HG03378 (cell line): Measurements from ENCODE around the gene DAB1.
A peak's percentile ranks its signal among the peaks of the same experiment; 100 is the strongest.

Source experiments
- ATAC-seq: cut with Tn5 transposase; IDR thresholded peaks from one replicate; pipeline ENCODE4 v1.9.1; 2021; ENCODE audit warnings: mild to moderate bottlenecking, moderate library complexity; ENCODE audit not compliant: unreplicated experiment

DAB1 gene

DNA sequence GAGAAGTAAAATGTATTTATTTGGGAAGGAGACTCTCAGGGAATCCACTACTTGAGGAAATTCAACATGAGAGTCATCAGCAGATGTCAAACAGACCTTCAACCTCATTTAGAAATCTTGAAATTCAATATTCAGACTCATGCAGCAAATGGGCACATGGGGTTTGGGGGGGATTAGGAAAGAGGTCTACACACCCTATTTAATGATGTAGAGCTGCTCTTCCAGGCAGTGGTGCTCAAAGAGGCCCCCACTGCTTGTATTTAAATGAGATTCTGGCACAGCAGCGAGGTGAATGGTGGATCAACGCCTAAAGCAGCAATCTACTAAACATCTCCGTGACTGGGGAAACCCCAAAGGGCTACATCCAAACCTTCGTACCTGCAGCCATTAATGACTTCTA lies 244.9 kb downstream of the DAB1 start:
- ATAC-seq = no peak

DNA sequence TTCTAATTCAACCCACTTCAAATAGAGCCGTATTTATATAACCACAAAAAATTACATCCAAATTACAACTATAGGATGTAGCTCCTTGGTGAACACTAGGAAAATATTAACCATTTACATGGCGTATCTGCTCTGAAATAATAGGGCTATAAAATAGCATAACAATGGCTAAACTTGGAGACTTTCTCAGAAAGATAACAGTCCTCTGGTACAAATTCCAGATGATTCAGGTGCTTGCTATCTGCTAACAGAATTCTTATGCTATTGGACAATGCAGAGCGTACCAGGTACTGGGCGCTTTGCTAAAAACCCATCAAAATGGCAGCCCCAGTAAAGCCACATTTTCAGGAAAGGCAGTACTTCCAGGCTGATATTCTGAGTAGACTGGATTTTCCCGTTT lies 248.4 kb downstream of the DAB1 start:
- ATAC-seq = no peak

DNA sequence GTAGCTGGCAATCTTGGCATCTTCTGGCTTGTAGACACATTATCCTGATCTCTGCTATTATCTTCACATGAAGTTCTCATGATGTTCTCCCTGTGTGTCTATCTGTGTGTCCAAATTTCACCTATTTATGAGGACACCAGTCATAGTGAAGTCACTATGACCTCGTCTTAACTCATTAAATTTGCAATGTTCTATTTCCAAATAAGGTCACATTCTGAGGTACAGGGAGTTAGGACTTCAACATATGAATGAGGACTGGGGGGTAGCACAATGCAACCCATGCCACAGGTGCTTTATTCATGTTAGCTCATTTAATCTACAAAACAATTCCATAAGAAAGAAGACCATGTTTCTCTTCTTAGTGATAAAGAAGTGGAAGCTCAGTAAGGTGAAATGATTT lies 251.8 kb downstream of the DAB1 start:
- no peak for ATAC-seq

DNA sequence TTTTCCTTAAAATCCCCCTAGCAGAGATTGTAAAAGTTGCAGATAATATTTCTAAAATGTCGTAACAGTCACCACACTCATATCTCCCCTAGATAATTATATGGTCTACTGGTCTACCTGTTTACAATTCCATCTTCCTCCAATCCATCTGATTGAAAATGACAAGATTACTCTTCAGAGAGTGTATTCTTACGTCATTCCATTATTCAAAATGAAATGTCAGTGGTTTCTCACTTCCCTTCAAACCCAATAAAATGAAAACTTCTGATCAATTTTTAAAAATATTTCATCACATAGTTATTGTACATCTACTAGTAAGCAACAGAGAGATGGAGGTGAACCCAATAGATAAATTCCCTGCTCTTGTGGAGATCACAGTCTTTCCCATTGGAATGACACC lies 255.9 kb downstream of the DAB1 start:
- ATAC-seq = peak; percentile 83

DNA sequence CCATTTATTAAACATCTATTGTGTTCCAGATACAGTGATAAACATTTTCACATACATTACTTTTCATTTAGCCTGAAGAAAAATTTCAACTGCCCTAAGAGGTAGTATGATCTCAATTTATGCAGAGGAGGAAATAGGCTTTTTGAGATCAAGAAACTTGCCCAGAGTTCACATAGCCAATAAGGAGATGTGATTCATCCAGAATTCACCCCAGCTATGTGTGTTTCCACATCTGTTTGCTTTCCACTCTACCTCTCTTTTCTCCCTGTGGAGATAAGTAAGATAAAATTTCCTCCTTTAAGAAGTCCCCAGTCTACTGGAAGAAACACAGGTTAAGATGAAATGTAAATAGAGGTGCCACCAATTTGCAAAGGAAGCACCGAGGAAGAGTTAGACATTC lies 258.3 kb downstream of the DAB1 start:
- ATAC-seq = no peak

DNA sequence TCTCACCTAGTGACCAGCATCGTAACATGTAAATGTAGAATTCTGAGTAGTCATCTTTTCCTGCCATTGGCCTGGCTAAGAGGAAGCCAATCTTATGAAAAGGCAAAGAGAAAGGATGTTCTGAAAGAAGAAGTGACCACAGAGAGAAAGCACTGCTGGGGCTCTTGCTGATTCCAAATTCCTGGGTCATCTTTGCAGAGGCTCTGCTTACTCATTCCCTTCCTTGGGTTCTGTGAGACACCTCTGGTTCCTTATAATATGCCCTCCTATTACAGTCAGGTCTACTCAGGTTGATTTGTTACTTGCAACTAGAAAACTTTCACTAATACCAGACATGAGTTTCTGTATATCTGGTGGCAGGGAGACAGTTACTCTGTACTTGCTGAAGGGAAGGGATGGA lies 259.3 kb downstream of the DAB1 start:
- ATAC-seq = no peak

DNA sequence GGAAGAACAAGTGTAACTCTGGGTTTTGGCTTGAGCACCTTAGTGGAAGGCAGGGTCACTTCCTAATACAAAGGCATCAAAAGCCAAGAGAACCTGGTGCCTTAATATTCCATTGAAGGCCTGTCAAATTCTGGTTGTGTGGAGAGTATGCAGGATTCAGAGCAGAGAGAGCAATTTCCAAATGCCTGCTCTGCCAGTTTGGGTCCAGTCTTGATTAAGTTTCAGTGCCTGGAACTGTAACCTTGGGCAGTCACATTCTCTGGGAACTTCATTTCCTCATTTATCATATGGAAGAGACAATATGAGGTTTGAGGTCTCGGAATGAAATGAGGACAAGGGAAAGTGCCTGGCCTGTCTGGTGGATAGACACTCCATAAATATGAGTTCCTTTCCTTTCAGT lies 260.1 kb downstream of the DAB1 start:
- no peak for ATAC-seq

DNA sequence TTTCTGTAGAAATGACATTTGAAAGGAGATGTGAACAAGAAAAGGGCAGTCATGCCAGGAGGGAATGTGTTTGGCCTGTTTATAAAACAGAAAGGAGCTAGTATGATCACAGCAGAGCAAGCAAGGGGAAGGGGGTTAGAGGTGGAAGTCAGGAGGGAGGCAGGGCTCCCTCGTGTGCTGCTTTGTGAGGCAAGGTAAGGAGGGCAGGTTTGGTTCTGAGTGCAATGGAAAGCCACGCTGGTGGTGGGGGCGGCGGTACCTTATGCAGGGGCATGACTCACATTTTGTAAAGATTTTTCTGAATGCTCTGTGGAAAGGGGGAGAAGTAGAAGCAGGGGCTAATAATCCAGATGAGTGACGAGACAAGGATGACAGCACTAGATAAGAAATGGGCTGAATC lies 260.5 kb downstream of the DAB1 start:
- ATAC-seq = no peak

DNA sequence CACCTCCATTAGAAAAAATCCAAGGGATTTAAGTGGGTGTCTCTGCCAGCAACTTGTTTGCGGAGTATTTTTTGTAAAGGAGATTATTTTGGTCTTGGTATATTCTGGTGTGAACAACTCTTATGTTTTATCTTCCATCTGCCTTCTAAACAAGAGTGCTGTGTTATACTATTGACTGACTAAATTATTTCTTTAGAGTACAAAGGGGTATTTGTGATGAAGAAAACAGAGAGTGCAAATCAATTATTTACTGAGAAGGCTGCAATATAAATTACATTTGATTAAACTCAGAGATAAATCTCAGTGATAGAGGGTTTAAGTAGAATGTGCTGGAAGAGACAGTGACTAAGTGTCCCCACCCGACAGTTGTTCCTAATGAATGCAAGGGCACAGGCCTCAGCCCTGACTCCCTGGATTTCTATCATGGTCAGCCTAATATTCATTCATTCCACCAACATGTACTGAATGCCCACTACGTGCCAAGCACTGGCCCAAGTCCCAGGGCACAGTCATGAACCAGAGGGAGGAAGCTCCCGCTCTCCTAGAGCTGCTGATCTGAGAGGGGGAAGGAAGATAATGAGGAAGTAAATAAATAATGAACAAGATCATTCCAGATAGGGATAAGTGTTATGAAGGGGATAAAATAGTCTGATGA lies 261.1 kb downstream of the DAB1 start:
- no peak for ATAC-seq

DNA sequence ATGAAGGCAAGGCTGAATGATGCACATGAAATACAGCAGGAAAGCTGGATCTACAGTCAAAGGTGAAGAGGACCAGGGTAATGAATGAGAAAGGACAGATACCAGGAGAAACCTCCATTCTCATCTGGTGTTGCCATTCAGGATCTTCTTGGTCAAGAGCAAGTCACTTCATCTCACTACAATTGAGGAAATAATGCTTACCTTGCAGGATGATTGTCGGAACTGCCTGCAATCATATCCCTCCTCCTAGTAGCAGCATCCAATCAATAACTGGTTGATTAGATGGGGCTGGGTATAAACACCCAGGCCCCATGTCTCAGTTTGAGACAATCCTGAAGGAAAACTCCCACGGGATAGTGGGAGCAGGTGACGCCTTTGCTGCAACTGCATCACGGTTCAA lies 263.3 kb downstream of the DAB1 start:
- no peak for ATAC-seq

DNA sequence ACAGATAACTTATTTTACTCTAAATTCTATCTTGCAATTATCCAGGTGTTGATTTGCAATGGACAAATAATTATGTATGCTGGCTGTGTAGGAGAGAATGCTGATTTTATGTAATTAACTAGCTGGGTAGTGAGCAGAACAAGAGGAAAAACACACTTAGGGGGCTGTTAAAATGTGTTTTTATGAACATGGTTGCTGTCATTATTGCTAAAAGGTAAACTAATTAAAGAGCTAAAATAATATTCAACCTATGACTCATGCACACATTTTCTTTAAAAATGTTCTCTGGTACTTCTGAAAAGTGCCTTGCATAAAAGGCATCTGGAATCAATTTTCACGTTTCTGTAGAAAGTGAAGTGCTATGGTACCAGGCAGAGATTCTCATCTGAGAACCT lies 265.3 kb downstream of the DAB1 start:
- ATAC-seq = no peak

DNA sequence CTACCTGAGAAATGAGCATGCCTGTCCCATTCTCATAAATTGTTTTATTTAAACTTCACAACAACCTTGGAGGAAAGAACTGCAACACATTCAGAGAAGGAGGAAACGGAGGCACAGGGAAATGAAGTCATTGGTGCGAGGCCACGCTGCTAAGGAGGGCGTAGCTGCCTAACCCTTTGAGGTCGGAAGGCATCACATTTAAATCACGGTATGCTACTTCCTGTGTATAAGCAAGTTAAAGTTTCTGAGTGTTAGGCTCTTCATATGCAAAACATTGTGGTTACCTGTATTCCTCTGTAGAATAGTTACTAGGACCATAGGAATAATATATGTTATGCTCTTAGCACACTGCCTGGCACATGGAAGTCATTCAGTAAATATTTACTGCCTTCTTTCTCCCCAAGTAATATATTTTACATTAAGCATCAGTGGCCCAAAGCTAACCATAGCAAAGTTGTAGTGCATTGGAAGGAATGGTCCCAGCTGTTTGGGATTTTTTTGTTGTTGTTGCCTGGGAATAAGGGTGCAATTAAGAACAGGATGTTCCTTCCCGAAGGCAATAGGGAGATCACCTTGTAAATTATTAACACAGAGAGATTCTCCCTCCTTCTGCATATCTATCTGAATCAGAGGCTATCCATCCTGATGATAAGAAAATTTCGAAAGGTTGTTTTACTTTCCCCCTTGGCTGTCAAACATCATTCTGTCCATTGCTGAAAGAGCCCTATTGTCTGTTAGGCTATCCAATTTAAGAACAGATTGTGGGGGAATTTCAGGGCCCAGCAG lies 265.8 kb downstream of the DAB1 start:
- ATAC-seq = peak; percentile 63

DNA sequence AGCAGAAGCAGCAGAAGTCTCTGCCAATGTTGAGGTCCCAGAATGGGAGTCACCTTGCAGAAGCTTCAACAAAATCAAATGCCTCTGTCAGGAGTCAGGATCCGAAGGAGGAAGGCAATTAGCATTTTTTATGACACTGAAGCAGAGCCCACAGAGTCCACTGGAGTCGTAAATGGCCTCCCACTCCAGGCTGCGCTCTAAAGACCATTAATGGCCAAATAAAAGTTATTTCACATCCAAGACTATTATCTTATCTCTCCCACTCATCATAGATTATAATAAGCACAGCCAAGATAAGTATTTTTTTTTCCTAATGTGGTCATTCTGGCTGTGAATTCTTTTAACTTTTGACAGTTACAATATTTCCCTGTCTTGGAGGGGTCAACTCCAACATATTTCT lies 267.0 kb downstream of the DAB1 start:
- no peak for ATAC-seq

DNA sequence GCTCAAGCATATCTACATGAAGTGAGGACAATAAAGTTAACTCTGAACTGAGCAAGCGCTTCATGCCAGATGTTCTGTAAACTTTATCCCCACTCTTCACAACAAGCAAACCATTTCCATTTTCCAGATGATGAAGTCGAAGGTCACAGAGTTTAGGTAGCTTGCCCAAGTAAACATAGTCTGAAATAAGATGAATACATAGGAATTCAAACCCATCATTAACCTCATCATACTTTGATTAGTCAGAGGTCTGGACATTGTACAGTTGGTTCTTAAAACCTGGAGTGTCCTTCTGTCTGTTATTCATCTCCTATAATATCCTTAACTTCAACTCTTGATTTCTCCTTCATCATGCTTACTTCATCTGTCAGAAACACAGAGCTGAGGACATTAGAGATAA lies 277.8 kb downstream of the DAB1 start:
- no peak for ATAC-seq

DNA sequence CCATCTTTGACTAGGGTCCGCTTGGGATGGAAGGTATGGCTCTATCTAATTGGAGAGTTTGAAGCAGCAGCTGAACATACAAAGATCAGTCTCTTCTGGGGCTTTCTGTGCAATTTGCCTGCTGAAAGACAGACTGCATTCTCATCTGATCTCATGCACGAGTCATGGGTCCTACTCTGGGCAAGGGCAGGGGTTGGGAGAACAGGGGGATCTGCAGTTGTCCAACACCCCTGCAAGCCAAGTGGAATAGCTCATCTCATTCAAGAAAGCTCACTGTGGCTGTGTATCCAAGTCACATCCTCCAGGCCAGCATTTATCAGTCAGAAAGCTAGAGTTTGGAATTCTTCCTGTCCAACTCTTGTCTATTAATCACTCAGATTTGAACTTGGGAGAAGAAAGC lies 280.9 kb downstream of the DAB1 start:
- ATAC-seq = no peak

DNA sequence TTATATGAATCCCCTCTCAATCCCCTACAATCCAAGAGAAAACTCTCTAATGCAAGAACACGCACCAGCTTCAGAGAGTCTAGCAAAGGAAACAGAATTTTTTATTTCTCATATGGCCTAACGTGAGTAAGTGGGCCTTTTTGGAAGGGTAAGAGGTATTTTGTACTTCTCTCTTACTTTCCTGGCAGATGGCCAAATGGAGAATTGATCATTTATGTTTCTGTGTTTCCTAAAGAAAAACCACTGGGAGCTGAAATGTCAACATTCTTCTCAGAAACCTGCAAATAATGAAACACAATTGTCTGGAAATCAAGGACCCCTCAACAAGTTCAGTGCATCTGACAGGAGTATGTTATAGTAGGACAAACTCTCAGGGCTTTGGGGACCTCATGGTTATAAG lies 281.7 kb downstream of the DAB1 start:
- no peak for ATAC-seq

DNA sequence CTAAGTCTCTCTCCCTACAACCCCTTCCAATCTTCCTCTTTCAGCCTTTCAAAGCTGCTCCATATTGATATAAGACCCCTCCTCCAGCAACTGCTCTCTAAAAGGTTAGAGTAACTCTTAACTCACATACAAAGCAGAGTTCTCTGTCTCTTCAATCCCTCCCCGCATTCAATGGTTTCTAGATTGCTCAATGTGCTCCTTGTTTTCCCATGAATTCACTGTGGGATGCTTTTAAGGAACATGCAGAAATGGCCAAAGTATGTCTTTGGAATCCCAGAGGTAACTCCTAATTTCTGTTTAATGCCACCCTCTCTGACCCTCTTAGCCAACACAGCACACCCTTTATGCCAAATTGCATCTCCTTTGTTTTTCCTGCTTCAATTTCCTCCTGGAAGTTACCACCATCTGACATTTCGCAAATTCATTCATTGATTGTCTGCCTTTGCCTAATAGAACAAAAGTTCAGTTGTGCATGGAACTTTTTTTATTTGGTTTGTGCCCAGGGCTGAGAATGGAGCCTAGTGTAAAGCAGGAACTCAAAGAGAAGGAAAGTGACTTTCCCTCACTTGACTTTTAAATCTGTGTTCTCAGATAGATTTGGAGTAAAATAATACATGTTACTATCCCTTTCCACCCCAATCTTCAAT lies 285.3 kb downstream of the DAB1 start:
- no peak for ATAC-seq

DNA sequence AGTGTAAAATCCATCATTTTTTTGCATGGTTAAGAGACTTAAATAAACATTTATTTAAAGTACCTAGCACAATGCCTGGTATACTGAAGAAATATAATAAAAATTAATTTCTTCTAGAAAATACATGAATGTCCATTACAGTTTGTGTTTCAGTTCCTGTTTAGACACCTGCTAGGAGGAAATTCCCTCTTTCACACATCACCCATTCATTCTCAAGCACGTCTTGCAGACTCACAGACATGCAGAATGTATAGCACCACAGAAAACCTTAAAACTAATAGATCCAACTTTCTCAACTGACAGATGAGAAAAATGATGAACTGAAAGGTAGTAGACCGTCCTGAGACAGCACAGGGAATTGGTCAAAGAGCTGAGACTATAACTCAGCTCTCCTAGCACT lies 285.9 kb downstream of the DAB1 start:
- ATAC-seq = peak; percentile 95

DNA sequence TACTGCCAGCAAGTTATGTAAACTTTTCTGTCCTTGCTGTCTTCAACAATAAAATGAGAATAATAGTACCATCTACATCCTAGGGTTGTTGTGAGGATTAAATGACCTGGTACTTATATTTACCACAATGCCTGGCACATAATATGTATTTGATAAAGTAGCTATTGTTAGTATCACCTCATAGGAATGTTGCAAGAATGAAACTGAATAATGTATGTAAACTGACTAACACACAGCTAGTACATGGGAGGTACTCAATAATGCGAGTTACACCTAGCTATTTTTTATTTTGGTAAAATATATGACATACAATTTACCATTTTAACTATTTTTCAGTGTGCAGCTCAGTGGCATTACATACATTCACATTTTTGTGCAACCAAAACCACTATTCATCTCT lies 289.1 kb downstream of the DAB1 start:
- no peak for ATAC-seq

DNA sequence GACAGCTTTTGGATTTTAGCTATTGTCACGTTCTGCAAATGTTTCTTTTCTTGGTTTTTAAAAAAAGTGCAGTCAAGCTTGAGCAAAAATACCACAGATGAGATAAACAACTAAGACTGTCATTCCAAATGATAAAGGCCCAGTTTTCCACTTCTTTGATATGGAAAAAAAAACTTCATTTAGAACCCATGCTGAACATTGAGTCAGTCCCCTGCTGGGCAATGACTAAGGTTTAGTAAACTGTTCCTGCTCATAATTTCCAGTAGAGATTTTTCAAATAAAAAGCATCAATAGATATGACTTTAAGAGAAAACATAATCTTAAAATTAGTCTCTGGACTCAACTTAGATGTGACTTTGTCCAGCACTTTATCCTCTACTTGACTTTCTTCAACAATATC lies 290.2 kb downstream of the DAB1 start:
- ATAC-seq = no peak

DNA sequence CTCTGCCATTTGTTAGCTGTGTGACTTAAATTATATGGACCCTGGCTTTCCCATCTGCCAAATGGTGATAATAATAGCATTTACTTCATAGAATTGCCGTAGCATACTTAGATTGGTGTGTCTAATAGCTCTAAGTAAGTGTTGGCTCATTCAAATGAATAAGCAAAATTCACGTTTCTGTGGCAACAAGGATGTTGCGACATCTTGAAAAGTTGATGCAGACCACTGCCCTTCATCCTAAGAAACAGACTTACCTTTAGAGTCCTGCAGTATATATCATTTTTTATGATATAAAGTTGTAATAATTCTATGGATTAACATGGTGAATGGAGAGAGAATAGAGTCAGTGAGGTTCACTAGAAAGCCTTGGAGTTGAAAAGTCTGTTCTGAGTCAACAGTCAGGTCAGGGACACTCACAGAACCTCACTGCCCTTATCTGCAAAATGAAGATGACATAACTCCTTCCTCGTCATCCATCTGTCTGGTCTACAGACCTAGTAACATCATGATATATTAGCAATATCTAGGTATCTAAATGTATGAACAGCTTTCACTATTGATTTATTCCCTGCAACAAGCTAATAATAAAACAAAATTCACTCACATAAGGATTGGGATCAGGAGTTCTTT lies 290.8 kb downstream of the DAB1 start:
- ATAC-seq = no peak
